ENCODE results near the gene LHX4.

GRCh38 chr1:180195401-180195800 is 34.7 kb upstream of the LHX4 start:
- TF ChIP-seq EP300 (IDR thresholded peaks at IDR 0.05; ENCODE audit: borderline replicate concordance) (no peak), TEAD4 (IDR thresholded peaks at IDR 0.05) (no peak), MAX (IDR thresholded peaks at IDR 0.05) (no peak), USF1 (IDR thresholded peaks at IDR 0.05) (no peak), TAF1 (IDR thresholded peaks at IDR 0.05; ENCODE audit: low read depth) (no peak), EGR1 (IDR thresholded peaks at IDR 0.05) (no peak), RAD21 (IDR thresholded peaks at IDR 0.05; ENCODE audit: low read depth) (no peak), CEBPB (IDR thresholded peaks at IDR 0.05) (no peak), CREB1 (IDR thresholded peaks at IDR 0.05; ENCODE audit: low read depth) (no peak), YY1 (IDR thresholded peaks at IDR 0.05; ENCODE audit: low read depth) (no peak), FOXM1 (IDR thresholded peaks at IDR 0.05; ENCODE audit: borderline replicate concordance, low read depth) (no peak), TCF12 (IDR thresholded peaks at IDR 0.05; ENCODE audit: low read depth) (no peak), NFIC (IDR thresholded peaks at IDR 0.05) (no peak), REST (IDR thresholded peaks at IDR 0.05; ENCODE audit: low read depth) (no peak)

All from Ishikawa (cell line).